Stimulated activated CD8-positive, alpha-beta memory T cell treated with anti-CD3 and anti-CD28 coated beads, Interleukin-12 subunit alpha, Interleukin-12 subunit beta, amount 100 ng/mL, for 4 hours (primary cell): ENCODE data around the gene LRRTM1.

ENCODE experiments used
- DNase-seq: peaks from one replicate; pipeline ENCODE4 v3.0.0-alpha.2; 2020; ENCODE audit warnings: low read depth

The LRRTM1 gene

GRCh38 chr2:80302314-80303005 is 2.1 kb downstream of the LRRTM1 start:
- DNase-seq, result no peak

GRCh38 chr2:80302001-80302313 is 2.6 kb downstream of the LRRTM1 start:
- no peak for DNase-seq

GRCh38 chr2:80300954-80301353 is 3.6 kb downstream of the LRRTM1 start:
- DNase-seq, result no peak

GRCh38 chr2:80300346-80300745 is 4.2 kb downstream of the LRRTM1 start:
- no peak for DNase-seq

GRCh38 chr2:80299661-80300060 is 4.9 kb downstream of the LRRTM1 start:
- no peak for DNase-seq

GRCh38 chr2:80298954-80299353 is 5.6 kb downstream of the LRRTM1 start:
- DNase-seq, result no peak

GRCh38 chr2:80293039-80293438 is 11.5 kb downstream of the LRRTM1 start:
- DNase-seq, result no peak

- no peak for DNase-seq
Measured at GRCh38 chr2:80292474-80292873, 12.1 kb downstream of the LRRTM1 start.

GRCh38 chr2:80291656-80292055 is 12.9 kb downstream of the LRRTM1 start:
- DNase-seq, result no peak

- DNase-seq, result no peak
Measured at GRCh38 chr2:80288576-80288975, 16.0 kb downstream of the LRRTM1 start.

- DNase-seq, result no peak
Measured at GRCh38 chr2:80281049-80281448, 23.5 kb downstream of the LRRTM1 start.

- DNase-seq, result no peak
Measured at GRCh38 chr2:80280598-80280997, 24.0 kb downstream of the LRRTM1 start.

GRCh38 chr2:80269806-80270205 is 34.7 kb downstream of the LRRTM1 start:
- DNase-seq, result no peak

- DNase-seq, result no peak
Measured at GRCh38 chr2:80266231-80266630, 38.3 kb downstream of the LRRTM1 start.

GRCh38 chr2:80259292-80259691 is 45.3 kb downstream of the LRRTM1 start:
- no peak for DNase-seq

GRCh38 chr2:80258793-80259192 is 45.8 kb downstream of the LRRTM1 start:
- no peak for DNase-seq

- DNase-seq, result no peak
Measured at GRCh38 chr2:80258341-80258740, 46.2 kb downstream of the LRRTM1 start.

GRCh38 chr2:80257450-80257849 is 47.1 kb downstream of the LRRTM1 start:
- DNase-seq, result no peak

GRCh38 chr2:80256782-80257167 is 47.8 kb downstream of the LRRTM1 start:
- DNase-seq, result no peak

- no peak for DNase-seq
Measured at GRCh38 chr2:80255918-80256781, 48.4 kb downstream of the LRRTM1 start.

- no peak for DNase-seq
Measured at GRCh38 chr2:80252294-80252986, 52.1 kb downstream of the LRRTM1 start.
